ENCODE measurements around the gene NUP133.
"Not testable (repeated sequence)": the region's sequence is repeated elsewhere in the genome, so short reads cannot be mapped to it uniquely, and the experiment has no call there.

NUP133 gene

GRCh38 chr1:229508823-229509337 is 739 bp upstream of the NUP133 start:
- no peak for DNase-seq

GRCh38 chr1:229507502-229507901 is 639 bp downstream of the NUP133 start:
- no peak for DNase-seq

GRCh38 chr1:229506633-229507032 is 1.5 kb downstream of the NUP133 start:
- DNase-seq = no peak

- no peak for DNase-seq
These were observed 12.4 kb downstream of the NUP133 start for GRCh38 chr1:229495782-229496181.

- DNase-seq = no peak
These were observed 21.0 kb downstream of the NUP133 start for GRCh38 chr1:229487181-229487580.

- no peak for DNase-seq
These were observed 22.8 kb downstream of the NUP133 start for GRCh38 chr1:229485318-229485717.

- DNase-seq = no peak
These were observed 25.6 kb downstream of the NUP133 start for GRCh38 chr1:229482511-229482910.

- no peak for DNase-seq
These were observed 27.6 kb downstream of the NUP133 start for GRCh38 chr1:229480495-229480894.

GRCh38 chr1:229479660-229480399 is 28.3 kb downstream of the NUP133 start:
- DNase-seq = no peak

- no peak for DNase-seq
These were observed 29.3 kb downstream of the NUP133 start for GRCh38 chr1:229478852-229479251.

GRCh38 chr1:229475859-229476258 is 32.3 kb downstream of the NUP133 start:
- not testable (repeated sequence) for DNase-seq

- DNase-seq = no peak
These were observed 33.6 kb downstream of the NUP133 start for GRCh38 chr1:229474509-229474908.

- no peak for DNase-seq
These were observed 37.0 kb downstream of the NUP133 start for GRCh38 chr1:229471175-229471574.

GRCh38 chr1:229470406-229471043 is 37.6 kb downstream of the NUP133 start:
- DNase-seq = no peak

GRCh38 chr1:229466887-229467286 is 41.3 kb downstream of the NUP133 start:
- DNase-seq = no peak

- no peak for DNase-seq
These were observed 43.5 kb downstream of the NUP133 start for GRCh38 chr1:229464672-229465071.

- no peak for DNase-seq
These were observed 47.0 kb downstream of the NUP133 start for GRCh38 chr1:229461032-229461668.

- DNase-seq = no peak
These were observed 48.3 kb downstream of the NUP133 start for GRCh38 chr1:229459815-229460214.

- no peak for DNase-seq
These were observed 50.7 kb downstream of the NUP133 start for GRCh38 chr1:229457436-229457835.

- DNase-seq = no peak
These were observed 52.1 kb downstream of the NUP133 start for GRCh38 chr1:229456016-229456415.

GRCh38 chr1:229454056-229454455 is 54.1 kb downstream of the NUP133 start:
- DNase-seq = no peak

GRCh38 chr1:229452956-229453801 is 55.0 kb downstream of the NUP133 start:
- no peak for DNase-seq

- no peak for DNase-seq
These were observed 59.3 kb downstream of the NUP133 start for GRCh38 chr1:229448845-229449244.
